Measurements from ENCODE around the gene HOXA5. TPM values are rescaled to one million over a fixed set of nuclear protein-coding genes. Genes with fewer than 3 reads are reported as not detected.

The HOXA5 gene
- total and polyA plus RNA-seq, 2 of the 8 experiments (the other 6 are each of a cell fraction or from before 2014, with no cell fraction given): not detected

GRCh38 chr7:27111751-27112277 is 31.7 kb downstream of the HOXA5 start:
- WGBS, 2 experiments (ENCODE audit: extremely low coverage in 1 of 2, insufficient coverage in 1 of 2, insufficient read length in 1 of 2, insufficient replicate concordance in 2 of 2, low coverage in 1 of 2, low lambda C conversion rate in 2 of 2, missing lambda C conversion rate in 1 of 2): 21% methylated on average over 4 of the region's 4 CpGs; no CpG with 5 or more reads in 1 of the 2 experiments

More at GRCh38 chr7:27111751-27112277, 31.7 kb downstream of the HOXA5 start:
- Histone ChIP-seq H3K23me2 (ENCODE audit: low read depth, low read length) (no peaks in the 10 kb centered on the region), H2AK5ac (ENCODE audit: low read depth, low read length) (no peak overlapping the region), H3K23ac (ENCODE audit: insufficient read length) (no peak overlapping the region), H2BK12ac (ENCODE audit: low read depth, low read length) (no peak overlapping the region), H2BK20ac (ENCODE audit: low read length) (no peak overlapping the region), H2BK120ac (replicated peaks; ENCODE audit: low read depth, low read length) (no peak overlapping the region), H3K36me3 (ENCODE audit: control insufficient read depth in 2 of 4, insufficient read depth in 4 of 4, low read length in 3 of 4) (peaks cover 0 to 3% (median 0%) of the 10 kb centered on the region in 4 experiments; a peak in 2 of 8 replicates), H3K4ac (replicated peaks; ENCODE audit: insufficient read length, low read depth, low read length) (no peak overlapping the region), H3K4me2 (ENCODE audit: insufficient read depth in 1 of 2, low read depth in 2 of 2, low read length in 2 of 2) (no peak overlapping the region; a peak in 1 of 4 replicates), H3K79me1 (ENCODE audit: low read depth, low read length) (no peaks in the 10 kb centered on the region), H3K79me2 (ENCODE audit: control insufficient read depth in 1 of 2, insufficient read depth in 2 of 2, low read length in 2 of 2) (no peaks in the 10 kb centered on the region), H4K20me1 (replicated peaks in 1 of 2; ENCODE audit: control insufficient read depth in 1 of 2, insufficient read depth in 2 of 2, low read length in 2 of 2) (peaks cover 27 to 34% of the 10 kb centered on the region in 2 experiments), H3K14ac (ENCODE audit: insufficient read length) (no peak overlapping the region), H3K9ac (replicated peaks in 1 of 4; ENCODE audit: extremely low read depth in 1 of 4, low read depth in 3 of 4, low read length in 3 of 4) (no peak overlapping the region), H3K18ac (ENCODE audit: extremely low read depth, low read length) (no peak overlapping the region), H3K4me3 (ENCODE audit: extremely low read depth in 1 of 4, insufficient read depth in 2 of 4, low read depth in 3 of 4, low read length in 4 of 4) (no peak overlapping the region), H2BK5ac (ENCODE audit: low read depth, low read length) (no peak overlapping the region), H2AFZ (ENCODE audit: low read length) (no peak overlapping the region), H4K91ac (replicated peaks; ENCODE audit: insufficient read length, low read length) (no peak overlapping the region), H3K27me3 (replicated peaks in 1 of 4; ENCODE audit: control insufficient read depth in 3 of 4, extremely low read depth in 1 of 4, insufficient read depth in 3 of 4, low read length in 3 of 4) (peaks cover 93 to 98% (median 97%) of the 10 kb centered on the region in 4 experiments), H3K4me1 (replicated peaks in 1 of 4; ENCODE audit: control insufficient read depth in 3 of 4, insufficient read depth in 4 of 4, low read length in 3 of 4) (peaks cover 0 to 17% (median 4%) of the 10 kb centered on the region in 4 experiments; a peak in 5 of 7 replicates), H4K5ac (ENCODE audit: insufficient read length, low read depth, low read length) (no peak overlapping the region), H4K8ac (ENCODE audit: extremely low read depth, insufficient read depth, low read length) (no peak overlapping the region), H3K9me3 (ENCODE audit: insufficient read depth in 2 of 2, low read depth in 1 of 2, low read length in 1 of 2) (no peaks in the 10 kb centered on the region), H3K56ac (replicated peaks; ENCODE audit: insufficient read length, low read depth, low read length) (no peak overlapping the region), H3K27ac (ENCODE audit: low read depth, low read length) (no peak overlapping the region), H2BK15ac (ENCODE audit: low read length) (no peak overlapping the region)
- FAIRE-seq (no peak), DNase-seq (ENCODE audit: low read depth in 1 of 2, low spot score in 2 of 2) (no peak)
- POLR2A ChIA-PET (ENCODE audit: partially characterized antibody): no interaction called here
- CTCF ChIA-PET (ENCODE audit: partially characterized antibody): interaction anchor here (1.3 to 1.6 kb wide), 3 partner anchors 29 to 252 kb away, joined by 3 to 6 read pairs (median 3); partner anchors contain the start of gene HOXA5
- TF ChIP-seq EZH2 (IDR thresholded peaks at IDR 0.05; ENCODE audit: low read depth, low read length, severe bottlenecking) (peak; percentile 18), ZNF274 (IDR thresholded peaks at IDR 0.05; ENCODE audit: borderline replicate concordance, extremely low read depth, low read length) (no peak), TBP (IDR thresholded peaks at IDR 0.05; ENCODE audit: low read depth, low read length) (no peak), CBX8 (IDR thresholded peaks at IDR 0.05; ENCODE audit: borderline replicate concordance, low read depth, low read length) (0 out of 2 replicates have a peak, but pooled peaks have one; percentile 28)
